Measurements from ENCODE around the gene MAGI1.

The MAGI1 gene

GRCh38 chr3:66080167-66080566 is 41.4 kb upstream of the MAGI1 start:
- Histone ChIP-seq H3K4me1 (ENCODE audit: control insufficient read depth, insufficient read depth, low read depth, low read length) (no peaks in the 10 kb centered on the region), H3K4ac (ENCODE audit: low read depth in 1 of 2, low read length in 2 of 2) (no peak overlapping the region), H4K8ac (ENCODE audit: low read length) (no peak overlapping the region), H3K18ac (ENCODE audit: low read depth in 1 of 2, low read length in 2 of 2) (no peak overlapping the region), H3K4me3 (ENCODE audit: insufficient read depth in 1 of 2, low read depth in 1 of 2, low read length in 2 of 2) (no peak overlapping the region), H2BK15ac (ENCODE audit: low read depth, poor library complexity, severe bottlenecking) (no peak overlapping the region), H3K14ac (ENCODE audit: low read length in 2 of 2) (no peak overlapping the region), H3K9ac (ENCODE audit: low read length) (no peak overlapping the region), H3K23ac (ENCODE audit: low read length in 2 of 2) (no peak overlapping the region), H2BK120ac (ENCODE audit: low read depth, low read length) (no peak overlapping the region), H2BK5ac (ENCODE audit: low read depth, low read length, poor library complexity, severe bottlenecking) (no peak overlapping the region), H3K27ac (ENCODE audit: low read length, poor library complexity, severe bottlenecking) (no peak overlapping the region), H3K79me1 (replicated peaks; ENCODE audit: low read length, poor library complexity, severe bottlenecking) (no peaks in the 10 kb centered on the region), H2AFZ (ENCODE audit: low read depth, low read length) (no peak overlapping the region), H3K4me2 (ENCODE audit: low read length, poor library complexity, severe bottlenecking) (no peak overlapping the region), H3K36me3 (ENCODE audit: control insufficient read depth in 1 of 2, insufficient read depth in 2 of 2, low read depth in 1 of 2, low read length in 2 of 2) (no peaks in the 10 kb centered on the region), H3K9me3 (ENCODE audit: control insufficient read depth, low read length) (no peaks in the 10 kb centered on the region), H4K91ac (ENCODE audit: low read length) (no peak overlapping the region), H2BK12ac (ENCODE audit: low read length in 2 of 2) (no peak overlapping the region), H3K27me3 (ENCODE audit: control insufficient read depth in 1 of 2, insufficient read depth in 1 of 2, low read length in 2 of 2) (no peaks in the 10 kb centered on the region), H2AK5ac (ENCODE audit: low read length, severe bottlenecking) (no peak overlapping the region)
- no peak for DNase-seq
- 83% methylated on average over 1 of the region's 3 CpGs for WGBS

- no peaks in the 10 kb centered on the region for H3K4me1 ChIP-seq (ENCODE audit: control insufficient read depth, insufficient read depth, low read depth, low read length)
- H2AFZ ChIP-seq (ENCODE audit: low read depth, low read length) = no peak overlapping the region
- no peak overlapping the region for H2BK120ac ChIP-seq (ENCODE audit: low read depth, low read length)
- H3K36me3 ChIP-seq (ENCODE audit: control insufficient read depth in 1 of 2, insufficient read depth in 2 of 2, low read depth in 1 of 2, low read length in 2 of 2) = no peaks in the 10 kb centered on the region
- no peak overlapping the region for H2AK5ac ChIP-seq (ENCODE audit: low read length, severe bottlenecking)
- H3K23ac ChIP-seq (ENCODE audit: low read length in 2 of 2) = no peak overlapping the region
- no peaks in the 10 kb centered on the region for H3K27me3 ChIP-seq (ENCODE audit: control insufficient read depth in 1 of 2, insufficient read depth in 1 of 2, low read length in 2 of 2)
- H3K18ac ChIP-seq (ENCODE audit: low read depth in 1 of 2, low read length in 2 of 2) = no peak overlapping the region
- H3K4ac ChIP-seq (ENCODE audit: low read depth in 1 of 2, low read length in 2 of 2) = no peak overlapping the region
- no peak overlapping the region for H2BK5ac ChIP-seq (ENCODE audit: low read depth, low read length, poor library complexity, severe bottlenecking)
- H3K14ac ChIP-seq (ENCODE audit: low read length in 2 of 2) = no peak overlapping the region
- no peaks in the 10 kb centered on the region for H3K9me3 ChIP-seq (ENCODE audit: control insufficient read depth, low read length)
- no peak overlapping the region for H4K8ac ChIP-seq (ENCODE audit: low read length)
- peak overlapping the region; percentile 75 for H3K9ac ChIP-seq (ENCODE audit: low read length)
- no peak for DNase-seq
- H2BK15ac ChIP-seq (ENCODE audit: low read depth, poor library complexity, severe bottlenecking) = no peak overlapping the region
- H3K4me2 ChIP-seq (ENCODE audit: low read length, poor library complexity, severe bottlenecking) = no peak overlapping the region
- no peak overlapping the region for H3K4me3 ChIP-seq (ENCODE audit: insufficient read depth in 1 of 2, low read depth in 1 of 2, low read length in 2 of 2)
- H3K27ac ChIP-seq (ENCODE audit: low read length, poor library complexity, severe bottlenecking) = no peak overlapping the region
- H2BK12ac ChIP-seq (ENCODE audit: low read length in 2 of 2) = no peak overlapping the region
- no peak overlapping the region for H4K91ac ChIP-seq (ENCODE audit: low read length)
- H3K79me1 ChIP-seq (replicated peaks; ENCODE audit: low read length, poor library complexity, severe bottlenecking) = no peaks in the 10 kb centered on the region
Observed at GRCh38 chr3:66077973-66078372, 39.3 kb upstream of the MAGI1 start.

DNA sequence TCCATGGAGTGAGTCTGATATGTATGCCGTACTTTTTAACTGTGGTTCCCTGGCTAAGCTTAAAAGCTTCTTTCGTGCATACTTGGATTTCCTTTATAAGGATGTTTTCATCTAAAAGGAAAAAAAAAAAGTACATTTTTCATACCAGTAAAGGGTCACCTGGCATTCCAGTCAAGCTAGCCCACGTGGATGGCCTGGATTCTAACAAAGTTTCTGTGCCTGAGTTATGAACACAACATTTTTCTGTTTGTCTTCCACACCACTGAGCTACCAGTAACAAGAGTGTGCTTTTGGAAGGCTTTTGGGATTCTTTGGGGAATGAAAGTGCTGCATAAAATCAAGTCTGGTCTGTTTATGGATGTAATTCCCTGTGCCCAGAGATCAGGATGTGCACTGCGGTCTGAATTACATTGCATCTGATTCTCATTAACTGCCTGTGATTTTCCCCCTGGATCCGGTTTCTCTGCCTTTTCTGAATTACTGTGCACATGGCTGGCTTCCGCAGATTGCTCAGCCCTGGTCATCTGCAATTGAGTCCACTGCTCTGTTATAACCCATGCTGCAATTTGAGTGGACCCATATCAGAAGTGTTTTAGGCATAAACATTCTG is 38.2 kb upstream of the MAGI1 start:
- no peak overlapping the region for H3K23ac ChIP-seq (ENCODE audit: low read length in 2 of 2)
- no peak overlapping the region for H2BK12ac ChIP-seq (ENCODE audit: low read length in 2 of 2)
- no peak overlapping the region for H3K4ac ChIP-seq (ENCODE audit: low read depth in 1 of 2, low read length in 2 of 2)
- H3K4me3 ChIP-seq (ENCODE audit: insufficient read depth in 1 of 2, low read depth in 1 of 2, low read length in 2 of 2) = no peak overlapping the region
- no peak overlapping the region for H3K18ac ChIP-seq (ENCODE audit: low read depth in 1 of 2, low read length in 2 of 2)
- H3K9me3 ChIP-seq (ENCODE audit: control insufficient read depth, low read length) = no peaks in the 10 kb centered on the region
- no peak overlapping the region for H2AFZ ChIP-seq (ENCODE audit: low read depth, low read length)
- H3K14ac ChIP-seq (ENCODE audit: low read length in 2 of 2) = no peak overlapping the region
- no peaks in the 10 kb centered on the region for H3K27me3 ChIP-seq (ENCODE audit: control insufficient read depth in 1 of 2, insufficient read depth in 1 of 2, low read length in 2 of 2)
- no peak overlapping the region for H2AK5ac ChIP-seq (ENCODE audit: low read length, severe bottlenecking)
- H3K4me2 ChIP-seq (ENCODE audit: low read length, poor library complexity, severe bottlenecking) = no peak overlapping the region
- H3K36me3 ChIP-seq (ENCODE audit: control insufficient read depth in 1 of 2, insufficient read depth in 2 of 2, low read depth in 1 of 2, low read length in 2 of 2) = no peaks in the 10 kb centered on the region
- no peaks in the 10 kb centered on the region for H3K4me1 ChIP-seq (ENCODE audit: control insufficient read depth, insufficient read depth, low read depth, low read length)
- no peak overlapping the region for H2BK120ac ChIP-seq (ENCODE audit: low read depth, low read length)
- H3K9ac ChIP-seq (ENCODE audit: low read length) = peak overlapping the region; percentile 75
- H3K79me1 ChIP-seq (replicated peaks; ENCODE audit: low read length, poor library complexity, severe bottlenecking) = no peaks in the 10 kb centered on the region
- DNase-seq = no peak
- H2BK5ac ChIP-seq (ENCODE audit: low read depth, low read length, poor library complexity, severe bottlenecking) = no peak overlapping the region
- H2BK15ac ChIP-seq (ENCODE audit: low read depth, poor library complexity, severe bottlenecking) = no peak overlapping the region
- H3K27ac ChIP-seq (ENCODE audit: low read length, poor library complexity, severe bottlenecking) = no peak overlapping the region
- no peak overlapping the region for H4K91ac ChIP-seq (ENCODE audit: low read length)
- 77% methylated on average over 5 of the region's 6 CpGs for WGBS
- no peak overlapping the region for H4K8ac ChIP-seq (ENCODE audit: low read length)

DNA sequence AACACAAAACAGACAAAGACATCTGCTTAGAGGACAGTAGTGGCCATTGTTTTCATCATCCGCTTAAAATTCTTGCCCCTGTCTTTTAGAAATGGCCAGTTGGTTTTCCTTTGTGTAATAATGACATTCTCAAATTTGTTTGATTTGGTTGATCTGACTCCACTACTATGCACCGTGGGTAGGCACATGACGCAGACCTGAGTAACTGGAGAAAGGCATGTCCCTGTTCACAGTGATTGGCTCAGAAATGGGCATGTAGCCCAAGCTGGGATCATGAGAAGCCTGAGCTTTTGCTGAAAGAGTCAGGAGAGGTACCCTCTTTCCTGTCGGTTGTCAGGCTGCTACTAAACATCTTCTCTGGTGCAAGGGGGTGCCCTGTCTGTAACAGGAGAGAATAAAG is 36.6 kb upstream of the MAGI1 start:
- no peak overlapping the region for H2BK5ac ChIP-seq (ENCODE audit: low read depth, low read length, poor library complexity, severe bottlenecking)
- H4K91ac ChIP-seq (ENCODE audit: low read length) = no peak overlapping the region
- H3K18ac ChIP-seq (ENCODE audit: low read depth in 1 of 2, low read length in 2 of 2) = no peak overlapping the region
- H3K14ac ChIP-seq (ENCODE audit: low read length in 2 of 2) = no peak overlapping the region
- no peak overlapping the region for H3K4ac ChIP-seq (ENCODE audit: low read depth in 1 of 2, low read length in 2 of 2)
- no peak overlapping the region for H2BK12ac ChIP-seq (ENCODE audit: low read length in 2 of 2)
- no peaks in the 10 kb centered on the region for H3K4me1 ChIP-seq (ENCODE audit: control insufficient read depth, insufficient read depth, low read depth, low read length)
- no peak overlapping the region for H2AFZ ChIP-seq (ENCODE audit: low read depth, low read length)
- no peak overlapping the region for H2AK5ac ChIP-seq (ENCODE audit: low read length, severe bottlenecking)
- DNase-seq = no peak
- no peak overlapping the region for H3K23ac ChIP-seq (ENCODE audit: low read length in 2 of 2)
- H3K36me3 ChIP-seq (ENCODE audit: control insufficient read depth in 1 of 2, insufficient read depth in 2 of 2, low read depth in 1 of 2, low read length in 2 of 2) = no peaks in the 10 kb centered on the region
- no peak overlapping the region for H2BK15ac ChIP-seq (ENCODE audit: low read depth, poor library complexity, severe bottlenecking)
- H3K27me3 ChIP-seq (ENCODE audit: control insufficient read depth in 1 of 2, insufficient read depth in 1 of 2, low read length in 2 of 2) = no peaks in the 10 kb centered on the region
- H3K79me1 ChIP-seq (replicated peaks; ENCODE audit: low read length, poor library complexity, severe bottlenecking) = no peaks in the 10 kb centered on the region
- H3K9ac ChIP-seq (ENCODE audit: low read length) = peak overlapping the region; percentile 3
- WGBS = 82% methylated on average over 4 of the region's 4 CpGs
- no peak overlapping the region for H2BK120ac ChIP-seq (ENCODE audit: low read depth, low read length)
- no peak overlapping the region for H3K4me2 ChIP-seq (ENCODE audit: low read length, poor library complexity, severe bottlenecking)
- no peak overlapping the region for H3K27ac ChIP-seq (ENCODE audit: low read length, poor library complexity, severe bottlenecking)
- H3K9me3 ChIP-seq (ENCODE audit: control insufficient read depth, low read length) = no peaks in the 10 kb centered on the region
- no peak overlapping the region for H4K8ac ChIP-seq (ENCODE audit: low read length)
- H3K4me3 ChIP-seq (ENCODE audit: insufficient read depth in 1 of 2, low read depth in 1 of 2, low read length in 2 of 2) = no peak overlapping the region
